ENCODE results near the gene SH3BP4.

Gene SH3BP4

DNA sequence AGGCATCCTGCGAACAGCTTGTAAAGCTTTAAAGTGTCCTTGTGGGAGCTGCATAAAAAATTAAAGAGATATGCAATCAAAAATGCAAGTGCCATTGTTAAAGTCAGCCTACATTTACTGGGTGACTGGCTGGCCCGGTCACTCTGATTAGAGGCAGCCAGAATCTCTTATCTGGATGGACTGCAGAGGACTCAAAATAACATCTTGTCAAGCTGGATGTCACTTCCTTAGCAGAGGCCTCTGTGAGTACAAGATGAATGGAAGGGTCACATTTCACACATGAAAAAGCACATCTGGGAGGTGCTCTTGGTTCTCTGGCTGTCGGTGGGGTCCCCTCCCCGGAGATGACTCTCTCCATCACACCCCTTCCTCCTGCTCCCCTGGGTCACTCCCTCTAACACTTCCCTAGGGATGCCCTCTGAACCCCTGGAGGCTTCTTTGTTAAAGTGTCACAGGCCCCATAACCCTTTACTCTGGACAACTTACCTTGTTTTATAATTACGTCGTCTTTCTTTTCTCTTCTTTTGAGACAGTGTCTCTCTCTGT, 122.1 kb downstream of the SH3BP4 start:
- no peaks in the 10 kb centered on the region for H3K79me2 ChIP-seq (ENCODE audit: control insufficient read depth, low read length)
- H3F3A ChIP-seq (ENCODE audit: control insufficient read depth, insufficient read depth): no peaks in the 10 kb centered on the region
- no peak overlapping the region for H3K4me3 ChIP-seq (ENCODE audit: low read length)
- no peak overlapping the region for H3K27ac ChIP-seq (ENCODE audit: low read depth, low read length)
- TF ChIP-seq, protein P1, sequence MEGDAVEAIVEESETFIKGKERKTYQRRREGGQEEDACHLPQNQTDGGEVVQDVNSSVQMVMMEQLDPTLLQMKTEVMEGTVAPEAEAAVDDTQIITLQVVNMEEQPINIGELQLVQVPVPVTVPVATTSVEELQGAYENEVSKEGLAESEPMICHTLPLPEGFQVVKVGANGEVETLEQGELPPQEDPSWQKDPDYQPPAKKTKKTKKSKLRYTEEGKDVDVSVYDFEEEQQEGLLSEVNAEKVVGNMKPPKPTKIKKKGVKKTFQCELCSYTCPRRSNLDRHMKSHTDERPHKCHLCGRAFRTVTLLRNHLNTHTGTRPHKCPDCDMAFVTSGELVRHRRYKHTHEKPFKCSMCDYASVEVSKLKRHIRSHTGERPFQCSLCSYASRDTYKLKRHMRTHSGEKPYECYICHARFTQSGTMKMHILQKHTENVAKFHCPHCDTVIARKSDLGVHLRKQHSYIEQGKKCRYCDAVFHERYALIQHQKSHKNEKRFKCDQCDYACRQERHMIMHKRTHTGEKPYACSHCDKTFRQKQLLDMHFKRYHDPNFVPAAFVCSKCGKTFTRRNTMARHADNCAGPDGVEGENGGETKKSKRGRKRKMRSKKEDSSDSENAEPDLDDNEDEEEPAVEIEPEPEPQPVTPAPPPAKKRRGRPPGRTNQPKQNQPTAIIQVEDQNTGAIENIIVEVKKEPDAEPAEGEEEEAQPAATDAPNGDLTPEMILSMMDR (IDR thresholded peaks at IDR 0.05; ENCODE audit: low read depth, low read length, poor library complexity, severe bottlenecking): no peak
- TF ChIP-seq EZH2phosphoT487 (IDR thresholded peaks at IDR 0.05; ENCODE audit: borderline replicate concordance, low read length): no peak
- H3K4me2 ChIP-seq (ENCODE audit: low read length): no peak overlapping the region
- no peaks in the 10 kb centered on the region for H3K9me3 ChIP-seq (ENCODE audit: control insufficient read depth, insufficient read depth, low read length)
- H3K9me2 ChIP-seq (replicated peaks; ENCODE audit: control insufficient read depth, low read length): no peaks in the 10 kb centered on the region
- H3K36me3 ChIP-seq (ENCODE audit: control insufficient read depth, low read length): no peaks in the 10 kb centered on the region
- H3K4me1 ChIP-seq (ENCODE audit: control insufficient read depth, low read length): no peaks in the 10 kb centered on the region
- no peaks in the 10 kb centered on the region for H3K27me3 ChIP-seq (ENCODE audit: control insufficient read depth, low read length)
- no peaks in the 10 kb centered on the region for H4K20me1 ChIP-seq (ENCODE audit: control insufficient read depth, insufficient read depth, low read depth, low read length)

DNA sequence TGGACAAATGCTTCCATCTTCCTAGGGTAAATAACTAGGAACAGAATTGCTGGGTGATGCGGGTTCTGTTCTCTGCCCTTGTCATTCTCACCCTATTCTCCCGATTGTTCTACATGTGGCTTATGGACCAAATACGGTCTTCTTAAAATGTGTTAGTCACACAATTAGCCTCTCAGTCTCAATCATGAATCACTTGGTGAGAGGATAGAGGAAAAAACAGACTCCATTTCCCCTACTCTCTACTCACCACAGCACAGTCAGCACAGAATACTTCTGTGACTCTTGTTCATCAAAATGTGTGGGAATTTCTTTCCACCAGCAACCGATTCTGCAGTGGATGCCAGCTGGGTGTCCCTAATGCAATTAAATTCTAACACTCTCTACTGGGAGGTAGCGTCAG, 125.2 kb downstream of the SH3BP4 start:
- H3K4me1 ChIP-seq (ENCODE audit: control insufficient read depth, low read length): no peaks in the 10 kb centered on the region
- H3F3A ChIP-seq (ENCODE audit: control insufficient read depth, insufficient read depth): no peaks in the 10 kb centered on the region
- no peak overlapping the region for H3K4me3 ChIP-seq (ENCODE audit: low read length)
- H3K4me2 ChIP-seq (ENCODE audit: low read length): no peak overlapping the region
- H3K9me3 ChIP-seq (ENCODE audit: control insufficient read depth, insufficient read depth, low read length): no peaks in the 10 kb centered on the region
- H3K27ac ChIP-seq (ENCODE audit: low read depth, low read length): no peak overlapping the region
- TF ChIP-seq, protein P1 (IDR thresholded peaks at IDR 0.05; ENCODE audit: low read depth, low read length, poor library complexity, severe bottlenecking): no peak
- H3K36me3 ChIP-seq (ENCODE audit: control insufficient read depth, low read length): no peaks in the 10 kb centered on the region
- H3K79me2 ChIP-seq (ENCODE audit: control insufficient read depth, low read length): no peaks in the 10 kb centered on the region
- H3K27me3 ChIP-seq (ENCODE audit: control insufficient read depth, low read length): no peaks in the 10 kb centered on the region
- no peaks in the 10 kb centered on the region for H3K9me2 ChIP-seq (replicated peaks; ENCODE audit: control insufficient read depth, low read length)
- no peaks in the 10 kb centered on the region for H4K20me1 ChIP-seq (ENCODE audit: control insufficient read depth, insufficient read depth, low read depth, low read length)

DNA sequence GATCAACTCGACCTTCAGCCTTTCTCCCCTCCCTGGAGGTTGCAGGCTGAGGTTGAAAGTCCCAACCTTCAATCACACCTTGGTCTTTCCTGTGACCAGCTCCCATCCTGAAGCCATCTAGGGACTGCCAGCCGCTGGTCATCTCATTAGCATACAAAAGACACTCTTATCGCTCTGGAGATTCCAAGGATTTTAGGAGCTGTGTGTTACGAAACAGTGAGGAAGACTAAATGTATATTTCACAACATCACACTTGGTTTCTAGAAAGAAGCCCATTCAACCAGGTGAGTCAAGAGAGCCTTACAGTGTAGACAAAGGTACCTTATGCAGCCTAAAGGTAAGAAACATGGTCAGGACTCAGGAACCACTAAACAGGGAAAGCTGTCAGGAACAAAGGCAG, 126.4 kb downstream of the SH3BP4 start:
- Histone ChIP-seq H3K27me3 (ENCODE audit: control insufficient read depth, low read length) (no peaks in the 10 kb centered on the region), H3K9me3 (ENCODE audit: control insufficient read depth, insufficient read depth, low read length) (no peaks in the 10 kb centered on the region), H3K36me3 (ENCODE audit: control insufficient read depth, low read length) (no peaks in the 10 kb centered on the region), H3K4me1 (ENCODE audit: control insufficient read depth, low read length) (no peaks in the 10 kb centered on the region), H4K20me1 (ENCODE audit: control insufficient read depth, insufficient read depth, low read depth, low read length) (no peaks in the 10 kb centered on the region), H3F3A (ENCODE audit: control insufficient read depth, insufficient read depth) (no peaks in the 10 kb centered on the region), H3K4me3 (ENCODE audit: low read length) (no peak overlapping the region), H3K79me2 (ENCODE audit: control insufficient read depth, low read length) (no peaks in the 10 kb centered on the region), H3K27ac (ENCODE audit: low read depth, low read length) (no peak overlapping the region), H3K4me2 (ENCODE audit: low read length) (no peak overlapping the region), H3K9me2 (replicated peaks; ENCODE audit: control insufficient read depth, low read length) (no peaks in the 10 kb centered on the region)
- TF ChIP-seq, protein P1 (IDR thresholded peaks at IDR 0.05; ENCODE audit: low read depth, low read length, poor library complexity, severe bottlenecking): no peak
- no peak for TF ChIP-seq EZH2phosphoT487 (IDR thresholded peaks at IDR 0.05; ENCODE audit: borderline replicate concordance, low read length)
